ENCODE measurements around the gene FAM111A.

FAM111A gene

GRCh38 chr11:59141673-59142460 is 789 bp upstream of the FAM111A start:
- no peak for DNase-seq

DNA sequence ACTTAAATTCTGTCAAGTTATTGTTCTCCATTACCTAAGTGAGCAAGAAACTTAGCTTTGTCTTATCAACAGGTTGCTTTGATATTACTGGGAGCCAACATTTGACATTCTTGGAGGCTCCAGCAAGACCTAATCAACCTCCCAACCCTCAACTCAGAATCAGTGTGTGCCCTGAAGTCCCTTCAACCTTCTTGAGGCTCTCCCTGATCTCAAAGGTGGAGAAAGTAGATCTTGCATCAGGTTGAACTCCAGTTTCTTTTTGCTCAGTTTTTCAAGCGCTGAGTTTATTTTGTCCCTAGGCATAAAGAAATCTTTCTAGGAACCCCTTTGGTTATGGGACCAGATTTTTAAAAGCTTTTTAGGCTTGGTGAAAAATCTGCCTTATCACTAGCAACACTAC is 1.4 kb downstream of the FAM111A start:
- DNase-seq, result no peak

- peak; percentile 56 for DNase-seq
These were observed 2.1 kb downstream of the FAM111A start for GRCh38 chr11:59144579-59145345.

- no peak for DNase-seq
These were observed 2.9 kb downstream of the FAM111A start for GRCh38 chr11:59145534-59145933.

DNA sequence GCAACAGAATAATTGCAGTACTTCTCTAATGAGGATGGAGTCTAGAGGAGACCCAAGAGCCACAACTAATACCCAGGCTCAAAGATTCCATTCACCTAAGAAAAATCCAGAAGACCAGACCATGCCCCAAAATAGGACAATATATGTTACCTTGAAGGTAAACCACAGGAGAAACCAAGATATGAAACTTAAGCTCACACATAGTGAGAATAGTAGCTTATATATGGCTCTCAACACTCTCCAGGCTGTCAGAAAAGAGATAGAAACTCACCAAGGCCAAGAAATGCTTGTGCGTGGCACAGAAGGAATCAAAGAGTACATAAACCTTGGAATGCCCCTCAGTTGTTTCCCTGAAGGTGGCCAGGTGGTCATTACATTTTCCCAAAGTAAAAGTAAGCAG is 9.1 kb downstream of the FAM111A start:
- no peak for DNase-seq

- no peak for DNase-seq
These were observed 9.8 kb downstream of the FAM111A start for GRCh38 chr11:59152312-59152951.

DNA sequence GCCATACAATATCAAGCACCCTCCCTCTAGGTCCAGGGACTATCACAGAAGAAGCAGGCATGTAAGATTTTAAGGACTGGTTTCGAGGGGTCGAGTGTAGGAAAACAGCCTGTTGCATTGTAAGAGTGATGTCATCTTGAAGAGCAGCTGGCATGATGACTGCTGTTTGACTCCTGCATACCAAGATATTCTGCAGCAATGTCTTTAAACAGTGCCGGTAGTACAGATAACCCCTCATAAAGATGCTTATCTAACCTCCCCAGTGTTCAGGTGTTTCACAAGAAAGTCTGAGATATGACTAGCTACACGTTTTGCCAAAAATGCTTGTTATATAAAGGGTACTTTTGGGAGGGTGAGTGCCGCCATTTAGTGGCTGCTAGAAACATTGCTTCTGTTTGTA is 12.0 kb downstream of the FAM111A start:
- no peak for DNase-seq

DNA sequence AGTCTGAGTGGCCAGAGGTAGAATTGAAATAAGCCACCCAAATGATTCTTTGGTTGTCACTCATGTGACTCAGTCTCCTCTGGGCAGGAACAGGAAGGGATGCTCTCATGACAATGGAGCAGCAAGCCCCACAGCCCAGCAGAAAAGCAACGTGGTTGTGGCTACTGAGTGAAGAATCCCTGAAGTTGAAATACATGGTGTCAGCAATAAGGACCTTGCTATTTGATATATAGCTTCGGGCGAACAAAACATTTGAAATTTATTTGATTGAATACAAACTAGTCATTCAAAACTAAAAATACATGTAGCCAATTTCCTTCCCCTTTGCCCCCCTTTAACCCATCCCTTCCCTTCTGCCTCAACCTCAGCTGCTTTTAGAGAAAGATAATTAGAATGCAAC is 14.8 kb downstream of the FAM111A start:
- no peak for DNase-seq

DNA sequence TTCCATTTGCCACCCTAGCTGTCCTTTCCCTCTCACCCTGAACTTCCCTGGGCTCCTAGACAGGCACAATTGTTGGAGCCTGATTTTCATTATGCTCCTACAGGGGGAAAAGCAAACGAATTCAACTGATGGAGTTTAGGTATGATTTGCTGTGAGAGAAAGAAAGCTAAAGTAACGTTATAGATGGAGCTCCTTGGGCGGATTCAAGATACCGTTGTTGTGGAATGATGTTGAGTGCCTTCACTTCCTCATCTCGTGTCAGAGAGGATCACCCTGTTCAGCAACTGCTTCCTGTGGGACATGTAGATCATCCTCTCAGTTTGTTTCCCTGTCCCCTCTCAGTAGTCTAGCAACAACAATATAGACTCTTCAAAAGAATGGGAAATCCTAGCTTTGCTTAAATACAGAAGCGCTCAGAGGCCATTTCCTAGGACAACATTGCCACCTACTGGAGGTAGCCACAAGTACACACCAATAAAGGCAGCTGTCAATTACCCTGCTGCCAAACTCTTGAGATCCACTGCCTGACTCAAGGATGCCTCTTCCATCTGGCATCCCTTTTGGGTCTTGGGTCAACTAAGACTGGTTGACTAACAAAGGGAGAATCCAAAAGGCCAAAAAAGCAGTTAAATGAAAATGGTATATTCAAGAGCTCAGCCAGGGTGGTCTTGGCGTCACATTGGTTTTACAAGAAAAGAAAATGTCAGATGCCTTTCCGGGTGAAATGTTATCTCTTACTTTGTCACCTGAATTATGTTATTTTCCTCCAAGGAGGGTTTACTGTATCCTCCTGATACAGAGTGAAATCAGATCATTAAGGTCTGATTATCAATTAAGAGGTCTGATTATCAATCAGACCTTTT is 15.8 kb downstream of the FAM111A start:
- no peak for DNase-seq

GRCh38 chr11:59164028-59164427 is 21.4 kb downstream of the FAM111A start:
- no peak for DNase-seq

DNA sequence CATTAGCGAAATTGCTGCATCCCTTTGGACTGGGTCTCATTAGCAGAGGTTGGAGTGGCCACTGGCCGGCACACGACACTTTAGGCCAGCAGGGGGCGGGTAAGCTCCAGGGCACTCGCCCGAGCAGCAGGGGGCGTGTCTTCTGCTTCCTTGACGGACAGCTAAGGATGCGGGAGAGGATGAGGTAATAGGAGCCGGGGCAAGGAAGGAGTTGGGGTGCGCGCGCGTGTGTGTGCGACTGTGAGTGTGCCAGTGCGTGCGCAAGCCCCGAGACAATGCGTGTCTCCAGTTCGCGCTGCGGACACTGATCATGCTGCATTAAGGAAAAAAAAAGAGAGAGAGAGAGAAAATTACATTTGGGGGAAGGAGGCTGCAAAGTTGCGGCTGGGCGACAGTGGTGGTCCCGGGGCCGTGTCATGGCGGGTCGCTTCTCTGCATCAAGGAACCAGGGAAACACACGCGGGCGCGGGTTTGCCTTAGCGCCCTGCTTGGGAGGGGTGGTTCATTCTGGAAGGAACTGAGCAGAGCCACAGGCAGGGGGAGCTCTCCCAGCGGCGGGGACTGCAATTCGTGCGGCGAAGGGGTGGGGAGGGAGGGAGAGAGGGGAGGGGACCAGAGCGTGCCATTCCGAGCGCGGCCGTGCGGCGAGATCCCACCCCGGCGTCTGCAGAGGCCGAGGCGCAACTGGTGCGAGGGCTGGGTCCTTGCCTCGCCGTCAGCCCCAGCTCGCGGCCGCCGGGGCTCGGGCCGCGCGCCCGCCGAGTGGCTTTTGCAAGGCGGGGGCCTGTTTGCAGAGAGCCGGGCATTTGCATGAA is 29.1 kb downstream of the FAM111A start, which contains the start of gene DTX4:
TSS of gene DTX4 (plus strand) at position 625 of the 815 bp plus-strand sequence. CDS start 464 bp downstream, outside the sequence.
- peak; percentile 77 for DNase-seq

- no peak for DNase-seq
These were observed 29.9 kb downstream of the FAM111A start for GRCh38 chr11:59172345-59173079.

- no peak for DNase-seq
These were observed 30.7 kb downstream of the FAM111A start for GRCh38 chr11:59173080-59173963.

GRCh38 chr11:59173964-59174663 is 31.5 kb downstream of the FAM111A start:
- DNase-seq, result no peak

GRCh38 chr11:59174664-59175033 is 32.0 kb downstream of the FAM111A start:
- no peak for DNase-seq

- no peak for DNase-seq
These were observed 32.4 kb downstream of the FAM111A start for GRCh38 chr11:59175091-59175501.

GRCh38 chr11:59176330-59176729 is 33.7 kb downstream of the FAM111A start:
- no peak for DNase-seq

GRCh38 chr11:59178402-59178801 is 35.7 kb downstream of the FAM111A start:
- DNase-seq, result no peak

DNA sequence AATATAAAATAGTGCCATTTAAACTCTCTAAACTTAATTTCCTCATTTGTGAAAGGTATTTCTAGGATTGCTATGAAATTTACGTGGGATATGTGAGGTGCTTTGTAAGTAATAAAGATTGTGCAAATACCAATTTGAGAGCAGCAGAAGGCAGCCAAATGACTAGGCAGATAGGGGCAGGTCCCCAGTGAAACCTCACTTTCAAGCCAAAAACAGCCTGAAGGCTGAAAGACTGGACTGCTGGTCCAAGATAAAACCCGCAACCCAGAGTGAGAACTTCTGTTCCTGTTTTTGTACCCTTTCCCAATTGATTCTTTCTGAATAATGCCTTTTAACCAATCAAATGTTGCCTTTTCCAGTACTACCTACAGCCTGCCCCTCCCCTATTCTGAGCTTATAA is 36.5 kb downstream of the FAM111A start:
- no peak for DNase-seq

All from 8988T (cell line).